H1 (cell line): ENCODE results near the gene CFAP58. TPM values are rescaled to one million over a fixed set of nuclear protein-coding genes. Genes with fewer than 3 reads are reported as not detected.

Source experiments
- BACH1 ChIP-seq: IDR thresholded peaks from 2 replicates; pipeline ENCODE4 v1.6.1; 2012; ENCODE audit warnings: low read length, improper control_type of control experiment
- BRCA1 ChIP-seq: IDR thresholded peaks from 2 replicates; pipeline ENCODE4 v1.6.1; 2012; ENCODE audit warnings: low read depth, low read length, improper control_type of control experiment
- CHD2 ChIP-seq: IDR thresholded peaks from 2 replicates; pipeline ENCODE4 v1.6.1; 2012; ENCODE audit warnings: low read length, improper control_type of control experiment
- HDAC2 ChIP-seq, 2 experiments: fragments of 300-600 bp in 1 of 2; sonication (generic) in 1 of 2; IDR thresholded peaks; 2 replicates each; pipeline ENCODE4 v1.6.1; 2011 to 2012; ENCODE audit warnings: low read depth in 2 of 2, low read length in 2 of 2, mild to moderate bottlenecking in 2 of 2, moderate library complexity in 2 of 2, borderline replicate concordance in 1 of 2, inconsistent platforms in 1 of 2
- HDAC6 ChIP-seq: IDR thresholded peaks from one replicate; pipeline ENCODE4 v1.7.1; 2012; ENCODE audit warnings: low read depth, mild to moderate bottlenecking, inconsistent platforms, low read length, moderate library complexity
- JUND ChIP-seq: IDR thresholded peaks from 2 replicates; pipeline ENCODE4 v1.6.1; 2011; ENCODE audit warnings: mild to moderate bottlenecking, improper control_type of control experiment, low read length
- KDM1A ChIP-seq: fragments of 200-600, 300-600 bp; sonication (generic); IDR thresholded peaks from 2 replicates; pipeline ENCODE4 v1.7.1; 2016; ENCODE audit warnings: mild to moderate bottlenecking, low read length, borderline replicate concordance
- PHF8 ChIP-seq: fragments of 200-600 bp; sonication (generic); conservative IDR thresholded peaks from 2 replicates; pipeline ENCODE4 v1.7.1; 2012; ENCODE audit warnings: low read depth, mild to moderate bottlenecking, inconsistent platforms, low read length, moderate library complexity
- RFX5 ChIP-seq: IDR thresholded peaks from 2 replicates; pipeline ENCODE4 v1.6.1; 2011; ENCODE audit warnings: low read depth, low read length, improper control_type of control experiment, borderline replicate concordance
- RNF2 ChIP-seq: fragments of 200-900, 300-1000 bp; sonication (generic); IDR thresholded peaks from 2 replicates; pipeline ENCODE4 v1.7.1; 2016; ENCODE audit warnings: borderline replicate concordance, low read depth, mild to moderate bottlenecking, antibody characterized with exemption, low read length; ENCODE audit not compliant: poor library complexity, severe bottlenecking; ENCODE audit errors: missing control alignments
- SIN3A ChIP-seq, 2 experiments: IDR thresholded peaks in 1 of 2; conservative IDR thresholded peaks in 1 of 2; 2 replicates each; pipeline ENCODE4 v1.6.1; 2011 to 2012; ENCODE audit warnings: low read length in 2 of 2, improper control_type of control experiment in 1 of 2, low read depth in 1 of 2, mild to moderate bottlenecking in 1 of 2
- SIRT6 ChIP-seq: IDR thresholded peaks from one replicate; pipeline ENCODE4 v1.7.1; 2012; ENCODE audit warnings: low read length, inconsistent platforms
- SP1 ChIP-seq: IDR thresholded peaks from 2 replicates; pipeline ENCODE4 v1.6.1; 2011; ENCODE audit warnings: low read depth, low read length
- SP2 ChIP-seq: IDR thresholded peaks from 2 replicates; pipeline ENCODE4 v1.6.1; 2012; ENCODE audit warnings: mild to moderate bottlenecking, low read length, inconsistent platforms
- SRF ChIP-seq: IDR thresholded peaks from 2 replicates; pipeline ENCODE4 v1.6.1; 2011; ENCODE audit warnings: mild to moderate bottlenecking, low read depth, low read length, moderate library complexity
- TCF12 ChIP-seq: IDR thresholded peaks from 2 replicates; pipeline ENCODE4 v1.6.1; 2011; ENCODE audit warnings: low read depth, mild to moderate bottlenecking, low read length
- YY1 ChIP-seq: IDR thresholded peaks from 2 replicates; pipeline ENCODE4 v1.6.1; 2011; ENCODE audit warnings: low read depth, mild to moderate bottlenecking, low read length
- ZNF274 ChIP-seq: IDR thresholded peaks from 2 replicates; pipeline ENCODE4 v1.7.0; 2012; ENCODE audit warnings: low read length, borderline replicate concordance; ENCODE audit errors: extremely low read depth
- polyA plus RNA-seq, 7 experiments: library from polyadenylated mRNA; depleted of rRNA in 3 of 7; stranded (reverse) in 5 of 7; unstranded in 2 of 7; fragments of >200 nt in 5 of 7; fragments of 200-250 nt in 2 of 7; gene quantifications; 1 replicate in 5 of 7; 2 replicates in 1 of 7; 4 replicates in 1 of 7; pipeline versions ENCODE4 v1.2.1 to v1.2.3, GENCODE V29; 2011 to 2013; ENCODE audit warnings: missing spikeins in 2 of 7, mixed read lengths in 2 of 7
- total RNA-seq: library from RNA; stranded (reverse); fragmentation: NEBNext Ultra II Directional; extraction: Animal tissue kit (Norgen Biotek cat#: 25700); gene quantifications from 2 replicates; pipeline ENCODE4 v1.2.1, GENCODE V29; 2021
- TF ChIP-seq, protein P1 (sequence below): IDR thresholded peaks from 2 replicates; pipeline ENCODE4 v1.6.1; 2012; ENCODE audit warnings: inconsistent platforms

Gene CFAP58
- total and polyA plus RNA-seq, 2 of the 8 experiments (the other 6 are each of a cell fraction or from before 2014, with no cell fraction given): 0.32 to 0.71 TPM

DNA sequence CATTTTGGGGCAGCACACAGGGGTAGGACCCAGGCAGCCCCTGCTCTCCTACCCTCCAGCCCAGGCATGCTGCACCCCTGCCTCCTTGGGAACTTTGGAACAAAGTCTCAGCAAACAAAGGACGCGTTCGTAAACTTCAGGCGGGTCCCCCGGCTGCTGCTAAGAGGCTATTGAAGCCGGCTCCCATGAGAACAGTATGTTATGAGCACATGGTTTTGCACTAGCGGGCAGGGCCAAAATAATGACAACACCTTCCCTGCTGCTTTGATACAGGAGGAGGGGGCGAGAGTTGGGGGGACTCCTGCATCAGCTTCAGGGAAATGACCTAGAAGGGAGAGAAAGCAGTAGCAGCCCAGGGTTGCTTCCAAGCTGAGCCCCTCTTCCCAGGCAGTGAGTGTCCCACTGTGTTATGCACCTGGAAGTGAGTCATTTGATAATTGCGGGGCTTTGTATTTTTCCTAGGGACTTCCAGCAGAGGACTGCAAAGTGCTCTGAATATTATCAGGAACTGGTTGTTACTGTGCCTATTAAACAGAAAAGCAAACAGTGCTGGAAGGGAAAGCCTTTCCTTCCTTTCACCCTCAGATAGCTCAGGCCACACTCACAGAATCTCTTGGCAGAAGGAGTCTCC is 22.3 kb upstream of the CFAP58 start (continued):
- TF ChIP-seq HDAC2 (IDR thresholded peaks at IDR 0.05; ENCODE audit: borderline replicate concordance in 1 of 2, low read depth in 2 of 2, low read length in 2 of 2) (no peak), SP1 (no peak), BACH1 (no peak), RFX5 (no peak), SIN3A (conservative IDR thresholded peaks at IDR 0.05 in 1 of 2, IDR thresholded peaks at IDR 0.05 in 1 of 2; ENCODE audit: low read depth in 1 of 2, low read length in 2 of 2) (peak in 1 of 2 experiments; percentile 43; a peak in 1 of 4 replicates), JUND (peak; percentile 82), KDM1A (no peak), SIRT6 (no peak), ZNF274 (no peak), CHD2 (no peak), RNF2 (no peak), PHF8 (no peak), BRCA1 (no peak), YY1 (no peak), HDAC6 (no peak), SRF (no peak), TCF12 (0 out of 2 replicates have a peak, but pooled peaks have one; percentile 27), SP2 (no peak)
- TF ChIP-seq, protein P1, sequence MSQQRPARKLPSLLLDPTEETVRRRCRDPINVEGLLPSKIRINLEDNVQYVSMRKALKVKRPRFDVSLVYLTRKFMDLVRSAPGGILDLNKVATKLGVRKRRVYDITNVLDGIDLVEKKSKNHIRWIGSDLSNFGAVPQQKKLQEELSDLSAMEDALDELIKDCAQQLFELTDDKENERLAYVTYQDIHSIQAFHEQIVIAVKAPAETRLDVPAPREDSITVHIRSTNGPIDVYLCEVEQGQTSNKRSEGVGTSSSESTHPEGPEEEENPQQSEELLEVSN: 0 out of 2 replicates have a peak, but pooled peaks have one; percentile 23
